Neural cell (in vitro differentiated cells): ENCODE results near the gene SLC25A25.

Source experiments
- EZH2 ChIP-seq: fragments of 200-600, 300-800 bp; shearing (Covaris generic), sonication (generic); IDR thresholded peaks from 2 replicates; pipeline ENCODE4 v1.6.1; 2014; ENCODE audit warnings: antibody characterized with exemption, low read length, borderline replicate concordance, mild to moderate bottlenecking; ENCODE audit not compliant: insufficient read depth, poor library complexity, severe bottlenecking
- MXI1 ChIP-seq: fragments of 450-650 bp; conservative IDR thresholded peaks from 2 replicates; pipeline ENCODE4 v1.6.1; 2014; ENCODE audit warnings: antibody characterized with exemption, mild to moderate bottlenecking; ENCODE audit not compliant: poor library complexity, severe bottlenecking
- POLR2AphosphoS5 ChIP-seq: IDR thresholded peaks from 2 replicates; pipeline ENCODE4 v1.6.1; 2012
- RAD21 ChIP-seq: fragments of 450-650 bp; conservative IDR thresholded peaks from 2 replicates; pipeline ENCODE4 v1.6.1; 2014; ENCODE audit warnings: antibody characterized with exemption, mild to moderate bottlenecking, moderate library complexity
- SMC3 ChIP-seq: fragments of 450-650 bp; conservative IDR thresholded peaks from 2 replicates; pipeline ENCODE4 v1.6.1; 2014; ENCODE audit warnings: antibody characterized with exemption, mild to moderate bottlenecking, moderate library complexity; ENCODE audit not compliant: poor library complexity
- TAF1 ChIP-seq: IDR thresholded peaks from 2 replicates; pipeline ENCODE4 v1.6.1; 2012; ENCODE audit warnings: low read depth
- TF ChIP-seq, protein P1 (sequence below): fragments of 450-650 bp; IDR thresholded peaks from 2 replicates; pipeline ENCODE4 v1.5.1; 2014; ENCODE audit warnings: antibody characterized with exemption, mild to moderate bottlenecking, moderate library complexity; ENCODE audit not compliant: poor library complexity, severe bottlenecking
- TF ChIP-seq, protein P2 (sequence below): IDR thresholded peaks from 2 replicates; pipeline ENCODE4 v1.6.1; 2012; ENCODE audit warnings: borderline replicate concordance

DNA sequence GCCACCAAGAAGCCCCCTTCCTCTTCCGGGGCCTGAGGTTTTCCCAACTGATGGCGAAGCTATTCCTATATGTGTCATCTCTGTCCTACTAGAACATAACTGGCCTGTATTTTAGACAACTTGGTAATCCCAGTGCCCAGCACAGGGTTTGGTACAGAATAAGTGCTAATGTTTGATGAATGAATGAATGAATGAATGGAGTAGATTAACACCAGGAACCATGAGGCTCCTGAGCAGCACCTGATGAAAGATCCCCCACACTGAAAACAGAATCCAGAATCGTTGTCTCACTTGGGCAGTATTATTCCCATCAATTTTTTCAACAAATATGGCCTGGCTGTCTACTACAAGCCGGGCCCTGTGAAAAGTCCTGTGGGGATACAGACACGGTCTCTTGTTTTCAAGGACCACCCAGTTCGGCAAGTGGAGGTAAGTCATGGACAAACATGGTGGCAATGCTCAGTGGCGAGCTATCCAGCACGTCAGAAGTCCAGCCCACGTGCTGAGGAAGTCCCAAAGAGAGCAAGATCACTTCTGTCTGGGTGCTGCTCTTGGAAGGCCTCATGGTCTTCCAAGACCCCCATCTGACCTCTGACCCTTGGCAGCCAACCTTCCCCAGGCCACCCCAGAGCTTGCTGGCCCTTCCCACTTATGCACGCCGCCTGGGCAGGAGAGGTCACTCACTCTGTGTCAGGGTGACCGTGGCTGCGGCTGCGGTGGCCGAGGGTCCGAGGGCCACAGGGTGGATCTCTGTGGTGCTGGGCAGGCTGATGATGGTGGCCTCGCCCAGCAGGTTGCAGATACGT, 1.9 kb upstream of the SLC25A25 start:
- TF ChIP-seq, protein P1, sequence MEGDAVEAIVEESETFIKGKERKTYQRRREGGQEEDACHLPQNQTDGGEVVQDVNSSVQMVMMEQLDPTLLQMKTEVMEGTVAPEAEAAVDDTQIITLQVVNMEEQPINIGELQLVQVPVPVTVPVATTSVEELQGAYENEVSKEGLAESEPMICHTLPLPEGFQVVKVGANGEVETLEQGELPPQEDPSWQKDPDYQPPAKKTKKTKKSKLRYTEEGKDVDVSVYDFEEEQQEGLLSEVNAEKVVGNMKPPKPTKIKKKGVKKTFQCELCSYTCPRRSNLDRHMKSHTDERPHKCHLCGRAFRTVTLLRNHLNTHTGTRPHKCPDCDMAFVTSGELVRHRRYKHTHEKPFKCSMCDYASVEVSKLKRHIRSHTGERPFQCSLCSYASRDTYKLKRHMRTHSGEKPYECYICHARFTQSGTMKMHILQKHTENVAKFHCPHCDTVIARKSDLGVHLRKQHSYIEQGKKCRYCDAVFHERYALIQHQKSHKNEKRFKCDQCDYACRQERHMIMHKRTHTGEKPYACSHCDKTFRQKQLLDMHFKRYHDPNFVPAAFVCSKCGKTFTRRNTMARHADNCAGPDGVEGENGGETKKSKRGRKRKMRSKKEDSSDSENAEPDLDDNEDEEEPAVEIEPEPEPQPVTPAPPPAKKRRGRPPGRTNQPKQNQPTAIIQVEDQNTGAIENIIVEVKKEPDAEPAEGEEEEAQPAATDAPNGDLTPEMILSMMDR = no peak
- TF ChIP-seq RAD21 (no peak), MXI1 (no peak), TAF1 (no peak), EZH2 (no peak), SMC3 (no peak), POLR2AphosphoS5 (no peak)
- TF ChIP-seq, protein P2, sequence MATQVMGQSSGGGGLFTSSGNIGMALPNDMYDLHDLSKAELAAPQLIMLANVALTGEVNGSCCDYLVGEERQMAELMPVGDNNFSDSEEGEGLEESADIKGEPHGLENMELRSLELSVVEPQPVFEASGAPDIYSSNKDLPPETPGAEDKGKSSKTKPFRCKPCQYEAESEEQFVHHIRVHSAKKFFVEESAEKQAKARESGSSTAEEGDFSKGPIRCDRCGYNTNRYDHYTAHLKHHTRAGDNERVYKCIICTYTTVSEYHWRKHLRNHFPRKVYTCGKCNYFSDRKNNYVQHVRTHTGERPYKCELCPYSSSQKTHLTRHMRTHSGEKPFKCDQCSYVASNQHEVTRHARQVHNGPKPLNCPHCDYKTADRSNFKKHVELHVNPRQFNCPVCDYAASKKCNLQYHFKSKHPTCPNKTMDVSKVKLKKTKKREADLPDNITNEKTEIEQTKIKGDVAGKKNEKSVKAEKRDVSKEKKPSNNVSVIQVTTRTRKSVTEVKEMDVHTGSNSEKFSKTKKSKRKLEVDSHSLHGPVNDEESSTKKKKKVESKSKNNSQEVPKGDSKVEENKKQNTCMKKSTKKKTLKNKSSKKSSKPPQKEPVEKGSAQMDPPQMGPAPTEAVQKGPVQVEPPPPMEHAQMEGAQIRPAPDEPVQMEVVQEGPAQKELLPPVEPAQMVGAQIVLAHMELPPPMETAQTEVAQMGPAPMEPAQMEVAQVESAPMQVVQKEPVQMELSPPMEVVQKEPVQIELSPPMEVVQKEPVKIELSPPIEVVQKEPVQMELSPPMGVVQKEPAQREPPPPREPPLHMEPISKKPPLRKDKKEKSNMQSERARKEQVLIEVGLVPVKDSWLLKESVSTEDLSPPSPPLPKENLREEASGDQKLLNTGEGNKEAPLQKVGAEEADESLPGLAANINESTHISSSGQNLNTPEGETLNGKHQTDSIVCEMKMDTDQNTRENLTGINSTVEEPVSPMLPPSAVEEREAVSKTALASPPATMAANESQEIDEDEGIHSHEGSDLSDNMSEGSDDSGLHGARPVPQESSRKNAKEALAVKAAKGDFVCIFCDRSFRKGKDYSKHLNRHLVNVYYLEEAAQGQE = no peak
